ENCODE measurements around the gene WDFY2. TPM values are rescaled to one million over a fixed set of nuclear protein-coding genes. Genes with fewer than 3 reads are reported as not detected.

The WDFY2 gene
- total RNA-seq, 1 experiment from 2014 or later, result 26.4 TPM

DNA sequence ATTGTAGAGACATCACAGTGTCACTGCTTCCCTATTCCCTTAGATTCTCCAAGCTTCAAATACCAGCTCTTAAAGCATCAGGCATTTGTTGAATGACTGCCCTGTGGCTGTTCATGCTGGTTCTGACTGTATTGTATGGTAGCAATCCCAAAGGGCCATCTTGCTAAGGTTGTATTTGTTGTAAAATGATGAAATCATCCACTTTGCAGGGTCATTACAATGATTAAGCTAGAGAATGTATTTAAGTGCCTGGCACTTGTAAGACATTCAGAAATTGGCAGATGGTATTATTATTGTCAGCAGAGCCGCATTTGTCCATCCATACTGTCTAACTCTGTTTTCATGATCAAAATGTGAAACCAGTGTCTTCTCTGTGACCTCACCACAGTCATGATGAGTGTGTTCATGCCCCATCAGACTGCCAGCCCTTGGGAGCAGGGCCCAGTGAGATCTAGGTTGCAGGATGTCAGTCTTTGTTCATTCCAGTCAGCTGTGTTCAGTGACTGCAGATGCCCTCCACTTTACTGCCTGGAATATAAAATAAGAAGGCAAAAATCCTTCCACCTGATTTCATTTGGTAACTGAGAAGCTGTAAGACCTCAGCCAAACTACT, 133.6 kb downstream of the WDFY2 start:
- Histone ChIP-seq H2AK5ac (ENCODE audit: insufficient read length, low read length) (no peak overlapping the region), H3K79me2 (ENCODE audit: insufficient read depth, low read length) (peaks cover 2% of the 10 kb centered on the region; the same call in 1 of the 2 replicates), H3T11ph (ENCODE audit: low read length) (no peak overlapping the region), H3K4me1 (ENCODE audit: insufficient read depth, low read length) (no peaks in the 10 kb centered on the region), H4K5ac (ENCODE audit: insufficient read length, low read depth, low read length) (no peak overlapping the region), H2BK120ac (ENCODE audit: low read depth, low read length, poor library complexity, severe bottlenecking) (no peak overlapping the region), H2BK15ac (ENCODE audit: low read depth, low read length) (0 out of 2 replicates have a peak overlapping the region, but pooled peaks have one; percentile 65), H4K8ac (replicated peaks; ENCODE audit: insufficient read length, low read depth, low read length) (no peak overlapping the region), H3K23ac (ENCODE audit: insufficient read length, low read depth, low read length) (no peak overlapping the region), H3K27ac (ENCODE audit: insufficient read length, low read depth, low read length) (no peak overlapping the region), H3K9me3 (ENCODE audit: control insufficient read depth, low read depth, low read length) (no peaks in the 10 kb centered on the region), H3K79me1 (ENCODE audit: insufficient read depth, low read depth, low read length, poor library complexity, severe bottlenecking) (no peaks in the 10 kb centered on the region), H3K14ac (ENCODE audit: insufficient read depth, low read length) (no peak overlapping the region), H3K9ac (ENCODE audit: extremely low read depth, insufficient read length, low read length) (no peak overlapping the region), H4K20me1 (ENCODE audit: control insufficient read depth, insufficient read depth, insufficient read length) (no peaks in the 10 kb centered on the region), H2AFZ (ENCODE audit: low read length) (no peak overlapping the region), H2BK12ac (ENCODE audit: insufficient read length, low read depth, low read length) (no peak overlapping the region), H3K23me2 (ENCODE audit: insufficient read length, low read depth, low read length, poor library complexity, severe bottlenecking) (no peaks in the 10 kb centered on the region), H3K56ac (ENCODE audit: insufficient read length, low read depth, low read length) (no peak overlapping the region), H3K18ac (ENCODE audit: insufficient read length, low read depth, low read length) (no peak overlapping the region), H2BK20ac (ENCODE audit: low read depth, low read length, poor library complexity, severe bottlenecking) (no peak overlapping the region), H3K27me3 (ENCODE audit: insufficient read depth, low read length) (no peaks in the 10 kb centered on the region), H4K91ac (ENCODE audit: insufficient read length, low read depth, low read length) (no peak overlapping the region), H2BK5ac (ENCODE audit: insufficient read length, low read length) (no peak overlapping the region), H3K4me2 (ENCODE audit: insufficient read depth, insufficient read length, low read length) (no peak overlapping the region), H3K4ac (ENCODE audit: low read depth, low read length) (no peak overlapping the region)
- Mint-ChIP-seq H3K27me3 (ENCODE audit: low read depth) (no peaks in the 10 kb centered on the region), H3K36me3 (ENCODE audit: insufficient read depth in 1 of 3, low read depth in 3 of 3) (peaks cover 0 to 5% (median 0%) of the 10 kb centered on the region in 3 experiments; a peak in 2 of 7 replicates), H3K4me1 (peaks cover 0 to 13% of the 10 kb centered on the region in 2 experiments; a peak in 2 of 4 replicates), H3K9me3 (no peaks in the 10 kb centered on the region), H3K27ac (no peak overlapping the region; a peak in 1 of 7 replicates), H3K4me3 (no peak overlapping the region)
- TF ChIP-seq, protein P1, sequence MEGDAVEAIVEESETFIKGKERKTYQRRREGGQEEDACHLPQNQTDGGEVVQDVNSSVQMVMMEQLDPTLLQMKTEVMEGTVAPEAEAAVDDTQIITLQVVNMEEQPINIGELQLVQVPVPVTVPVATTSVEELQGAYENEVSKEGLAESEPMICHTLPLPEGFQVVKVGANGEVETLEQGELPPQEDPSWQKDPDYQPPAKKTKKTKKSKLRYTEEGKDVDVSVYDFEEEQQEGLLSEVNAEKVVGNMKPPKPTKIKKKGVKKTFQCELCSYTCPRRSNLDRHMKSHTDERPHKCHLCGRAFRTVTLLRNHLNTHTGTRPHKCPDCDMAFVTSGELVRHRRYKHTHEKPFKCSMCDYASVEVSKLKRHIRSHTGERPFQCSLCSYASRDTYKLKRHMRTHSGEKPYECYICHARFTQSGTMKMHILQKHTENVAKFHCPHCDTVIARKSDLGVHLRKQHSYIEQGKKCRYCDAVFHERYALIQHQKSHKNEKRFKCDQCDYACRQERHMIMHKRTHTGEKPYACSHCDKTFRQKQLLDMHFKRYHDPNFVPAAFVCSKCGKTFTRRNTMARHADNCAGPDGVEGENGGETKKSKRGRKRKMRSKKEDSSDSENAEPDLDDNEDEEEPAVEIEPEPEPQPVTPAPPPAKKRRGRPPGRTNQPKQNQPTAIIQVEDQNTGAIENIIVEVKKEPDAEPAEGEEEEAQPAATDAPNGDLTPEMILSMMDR (conservative IDR thresholded peaks at IDR 0.05), result no peak
- no peak for DNase-seq
- WGBS (ENCODE audit: extremely low coverage, insufficient read length, low lambda C conversion rate), result no CpG with 5 or more reads among the region's 1 CpG
